GM13976 (cell line): ENCODE measurements around the gene L2HGDH.

Experiments used
- DNase-seq: peaks from one replicate; pipeline ENCODE4 v3.0.0; 2012; ENCODE audit warnings: low spot score
- CTCF ChIP-seq: IDR thresholded peaks from 2 replicates; pipeline ENCODE4 v1.5.1; 2012; ENCODE audit warnings: borderline replicate concordance, mild to moderate bottlenecking; ENCODE audit not compliant: insufficient read depth; ENCODE audit errors: extremely low read depth, missing control alignments, control extremely low read depth
- in situ Hi-C: fragments of 300-500 bp; cut with MboI; formaldehyde crosslinking; loops from one replicate; pipeline ENCODE4 v1.12.0; 2022; ENCODE audit warnings: low sequenced_read_pairs, mixed read lengths, inconsistent platforms; ENCODE audit not compliant: unreplicated experiment

Gene L2HGDH

GRCh38 chr14:50263321-50263720 lies 48.7 kb downstream of the L2HGDH start:
- no peak for DNase-seq
- in situ Hi-C loops = no loop called here
- TF ChIP-seq CTCF = no peak

- in situ Hi-C loops = no loop called here
- no peak for TF ChIP-seq CTCF
- no peak for DNase-seq
Measured at GRCh38 chr14:50262865-50263264, 49.2 kb downstream of the L2HGDH start.

GRCh38 chr14:50260511-50260910 lies 51.5 kb downstream of the L2HGDH start:
- in situ Hi-C loops = no loop called here
- DNase-seq = peak; percentile 24
- peak; percentile 44 for TF ChIP-seq CTCF

GRCh38 chr14:50260072-50260471 lies 52.0 kb downstream of the L2HGDH start:
- no peak for TF ChIP-seq CTCF
- in situ Hi-C loops = no loop called here
- DNase-seq = no peak

- in situ Hi-C loops = no loop called here
- DNase-seq = no peak
- TF ChIP-seq CTCF = no peak
Measured at GRCh38 chr14:50257732-50258131, 54.3 kb downstream of the L2HGDH start.

- in situ Hi-C loops = no loop called here
- DNase-seq = no peak
- no peak for TF ChIP-seq CTCF
Measured at GRCh38 chr14:50254248-50254647, 57.8 kb downstream of the L2HGDH start.
